Adipocyte (in vitro differentiated cells): ENCODE measurements around the gene SERPINB5.

Experiments used
- DNase-seq: peaks from one replicate; pipeline ENCODE4 v3.0.0-alpha.2; 2015; ENCODE audit warnings: low read depth
- H3K27me3 ChIP-seq: replicated peaks from 2 replicates; pipeline ENCODE4 v1.7.0; 2013; ENCODE audit warnings: mild to moderate bottlenecking, low read length, moderate library complexity; ENCODE audit not compliant: control insufficient read depth, insufficient read depth
- H3K36me3 ChIP-seq: 2 replicates; pipeline ENCODE4 v1.7.0; 2013; ENCODE audit warnings: low read length, mild to moderate bottlenecking, moderate library complexity; ENCODE audit not compliant: control insufficient read depth, insufficient read depth, severe bottlenecking
- H3K4me1 ChIP-seq: 2 replicates; pipeline ENCODE4 v1.7.0; 2013; ENCODE audit warnings: mild to moderate bottlenecking, low read length, moderate library complexity; ENCODE audit not compliant: control insufficient read depth, insufficient read depth
- H3K4me3 ChIP-seq: 2 replicates; pipeline ENCODE4 v1.7.0; 2013; ENCODE audit warnings: mild to moderate bottlenecking, low read length, moderate library complexity
- H3K9ac ChIP-seq: 2 replicates; pipeline ENCODE4 v1.7.0; 2013; ENCODE audit warnings: mild to moderate bottlenecking, low read length, moderate library complexity
- H3K9me3 ChIP-seq: 2 replicates; pipeline ENCODE4 v1.7.0; 2013; ENCODE audit warnings: mild to moderate bottlenecking, low read length, moderate library complexity; ENCODE audit not compliant: control insufficient read depth

SERPINB5 gene, protein sequence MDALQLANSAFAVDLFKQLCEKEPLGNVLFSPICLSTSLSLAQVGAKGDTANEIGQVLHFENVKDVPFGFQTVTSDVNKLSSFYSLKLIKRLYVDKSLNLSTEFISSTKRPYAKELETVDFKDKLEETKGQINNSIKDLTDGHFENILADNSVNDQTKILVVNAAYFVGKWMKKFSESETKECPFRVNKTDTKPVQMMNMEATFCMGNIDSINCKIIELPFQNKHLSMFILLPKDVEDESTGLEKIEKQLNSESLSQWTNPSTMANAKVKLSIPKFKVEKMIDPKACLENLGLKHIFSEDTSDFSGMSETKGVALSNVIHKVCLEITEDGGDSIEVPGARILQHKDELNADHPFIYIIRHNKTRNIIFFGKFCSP

DNA sequence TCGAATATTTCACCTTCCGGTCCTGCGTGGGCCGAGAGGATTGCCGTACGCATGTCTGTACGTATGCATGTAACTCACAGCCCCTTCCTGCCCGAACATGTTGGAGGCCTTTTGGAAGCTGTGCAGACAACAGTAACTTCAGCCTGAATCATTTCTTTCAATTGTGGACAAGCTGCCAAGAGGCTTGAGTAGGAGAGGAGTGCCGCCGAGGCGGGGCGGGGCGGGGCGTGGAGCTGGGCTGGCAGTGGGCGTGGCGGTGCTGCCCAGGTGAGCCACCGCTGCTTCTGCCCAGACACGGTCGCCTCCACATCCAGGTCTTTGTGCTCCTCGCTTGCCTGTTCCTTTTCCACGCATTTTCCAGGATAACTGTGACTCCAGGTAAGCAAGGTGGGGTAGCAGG is at the start of gene SERPINB5:
SERPINB5 (plus strand) TSS at position 291 of the 400 bp plus-strand sequence. CDS start 7,471 bp downstream, outside the sequence.
- DNase-seq: no peak
- H3K4me1 ChIP-seq: peaks cover 8% of the 10 kb centered on the region
- H3K9me3 ChIP-seq: no peaks in the 10 kb centered on the region
- no peaks in the 10 kb centered on the region for H3K36me3 ChIP-seq
- no peaks in the 10 kb centered on the region for H3K27me3 ChIP-seq
- H3K4me3 ChIP-seq: no peak within 1 kb of the TSS
- no peak within 1 kb of the TSS for H3K9ac ChIP-seq

DNA sequence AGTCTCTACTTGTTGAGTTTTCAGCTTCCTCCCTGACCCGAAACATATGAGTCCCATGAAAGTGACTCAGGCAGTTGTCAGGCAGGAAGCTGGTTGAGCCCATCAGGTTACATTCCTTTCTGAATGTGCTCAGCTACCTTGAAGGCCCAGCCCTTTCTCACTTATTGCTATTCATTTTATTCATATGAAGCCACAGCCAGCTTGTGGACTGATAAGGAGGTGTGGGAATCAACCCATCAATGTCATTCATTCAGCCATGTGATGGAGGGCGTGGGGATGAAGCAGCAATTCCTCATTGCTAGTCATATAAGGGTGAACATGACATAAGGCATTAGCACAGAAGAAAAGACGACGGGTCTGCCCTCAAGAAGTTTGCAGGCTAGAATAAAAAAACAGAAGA is 49.2 kb upstream of the SERPINB5 start:
- Histone ChIP-seq H3K36me3 (no peaks in the 10 kb centered on the region), H3K9ac (no peak overlapping the region), H3K9me3 (no peaks in the 10 kb centered on the region), H3K4me1 (peaks cover 6% of the 10 kb centered on the region), H3K27me3 (no peaks in the 10 kb centered on the region), H3K4me3 (no peak overlapping the region)
- no peak for DNase-seq

DNA sequence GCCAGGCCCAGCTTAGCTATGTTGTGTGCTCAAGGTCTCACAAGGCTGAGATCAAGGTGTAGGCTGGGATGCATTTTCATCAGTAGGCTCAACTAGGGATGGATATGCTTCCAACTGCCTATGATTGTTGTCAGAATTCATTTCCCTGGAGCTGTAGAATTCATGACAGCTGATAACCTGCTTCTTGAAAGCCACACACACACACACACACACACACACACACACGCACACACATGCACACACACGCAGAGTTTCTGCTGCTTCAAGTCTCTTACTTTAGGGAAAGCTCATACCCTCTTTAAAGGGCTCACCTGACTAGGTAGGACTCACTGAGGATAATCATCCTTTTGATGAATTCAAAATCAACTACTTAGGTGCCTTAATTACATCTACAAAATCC is 46.2 kb upstream of the SERPINB5 start:
- no peak overlapping the region for H3K9ac ChIP-seq
- no peaks in the 10 kb centered on the region for H3K9me3 ChIP-seq
- H3K36me3 ChIP-seq: no peaks in the 10 kb centered on the region
- no peak overlapping the region for H3K4me3 ChIP-seq
- DNase-seq: no peak
- peaks cover 14% of the 10 kb centered on the region for H3K4me1 ChIP-seq
- H3K27me3 ChIP-seq: no peaks in the 10 kb centered on the region

DNA sequence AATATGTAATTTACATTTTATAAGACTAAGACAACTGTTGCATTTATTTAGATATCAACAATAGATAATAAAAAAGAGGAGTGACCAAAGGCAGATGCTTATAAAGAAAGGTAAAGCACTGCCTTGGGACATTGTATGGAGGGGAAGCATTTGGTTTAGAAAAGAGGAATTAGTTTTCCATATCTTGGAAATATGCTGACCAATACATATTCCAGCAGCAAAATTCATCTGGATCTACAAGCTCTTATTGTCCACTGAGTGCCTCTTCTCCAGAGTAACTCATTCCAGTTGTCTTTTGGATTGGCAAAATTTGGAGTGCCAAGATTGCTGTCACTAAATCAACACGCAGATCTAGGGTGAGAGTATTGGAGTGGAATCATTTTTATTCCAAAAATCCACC is 45.6 kb upstream of the SERPINB5 start:
- H3K4me1 ChIP-seq: peaks cover 14% of the 10 kb centered on the region
- H3K4me3 ChIP-seq: no peak overlapping the region
- H3K36me3 ChIP-seq: no peaks in the 10 kb centered on the region
- H3K9me3 ChIP-seq: no peaks in the 10 kb centered on the region
- no peaks in the 10 kb centered on the region for H3K27me3 ChIP-seq
- DNase-seq: no peak
- H3K9ac ChIP-seq: no peak overlapping the region

DNA sequence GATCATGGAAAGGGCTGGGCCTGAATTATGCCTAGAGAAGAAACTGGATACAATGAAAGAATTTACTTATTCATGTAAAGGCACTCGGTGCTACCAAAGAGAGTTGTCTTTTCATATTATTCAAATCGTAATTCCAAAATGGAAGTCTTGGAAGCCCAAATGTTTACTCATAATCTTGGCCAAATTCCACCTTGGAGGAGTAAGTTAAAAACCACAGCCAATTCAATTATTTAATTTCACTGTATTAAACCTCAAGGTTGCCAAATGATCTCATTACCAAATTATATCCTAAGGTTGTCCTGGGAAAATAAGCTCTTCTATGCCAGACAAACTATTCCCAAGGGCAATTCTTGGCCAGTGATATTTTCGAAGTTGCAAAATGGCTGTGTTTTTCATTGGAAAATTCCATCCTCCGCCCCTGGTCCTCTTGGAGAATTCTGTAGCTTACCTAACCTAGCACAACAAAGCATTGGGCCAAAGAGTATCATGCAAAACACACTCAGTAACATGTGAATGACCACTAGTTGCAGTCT is 43.4 kb upstream of the SERPINB5 start:
- H3K27me3 ChIP-seq: no peaks in the 10 kb centered on the region
- peaks cover 21% of the 10 kb centered on the region for H3K4me1 ChIP-seq
- H3K4me3 ChIP-seq: peak overlapping the region; percentile 46
- DNase-seq: no peak
- H3K9ac ChIP-seq: no peak overlapping the region
- no peaks in the 10 kb centered on the region for H3K36me3 ChIP-seq
- no peaks in the 10 kb centered on the region for H3K9me3 ChIP-seq

DNA sequence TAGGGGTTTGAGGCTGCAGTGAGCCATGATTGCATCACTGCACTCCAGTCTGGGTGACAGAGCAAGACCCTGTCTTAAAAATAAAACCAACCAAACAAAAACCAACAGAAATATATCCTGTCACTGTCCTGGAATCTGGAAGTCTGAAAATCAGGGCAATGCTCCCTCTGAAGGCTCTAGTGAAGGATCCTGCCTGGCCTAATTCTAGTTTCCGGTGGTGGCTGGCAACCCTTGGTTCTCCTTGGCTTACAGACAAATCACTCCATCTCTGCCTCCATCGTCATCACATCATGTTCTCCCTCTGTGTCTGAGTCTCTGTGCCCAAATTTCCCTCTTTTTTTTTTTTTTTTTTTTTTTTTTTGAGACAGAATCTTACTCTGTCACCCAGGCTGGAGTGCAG is 38.6 kb upstream of the SERPINB5 start:
- no peak for DNase-seq
- no peaks in the 10 kb centered on the region for H3K36me3 ChIP-seq
- H3K9me3 ChIP-seq: no peaks in the 10 kb centered on the region
- peaks cover 43% of the 10 kb centered on the region for H3K4me1 ChIP-seq
- no peak overlapping the region for H3K4me3 ChIP-seq
- peak overlapping the region; percentile 45 for H3K9ac ChIP-seq
- no peaks in the 10 kb centered on the region for H3K27me3 ChIP-seq

DNA sequence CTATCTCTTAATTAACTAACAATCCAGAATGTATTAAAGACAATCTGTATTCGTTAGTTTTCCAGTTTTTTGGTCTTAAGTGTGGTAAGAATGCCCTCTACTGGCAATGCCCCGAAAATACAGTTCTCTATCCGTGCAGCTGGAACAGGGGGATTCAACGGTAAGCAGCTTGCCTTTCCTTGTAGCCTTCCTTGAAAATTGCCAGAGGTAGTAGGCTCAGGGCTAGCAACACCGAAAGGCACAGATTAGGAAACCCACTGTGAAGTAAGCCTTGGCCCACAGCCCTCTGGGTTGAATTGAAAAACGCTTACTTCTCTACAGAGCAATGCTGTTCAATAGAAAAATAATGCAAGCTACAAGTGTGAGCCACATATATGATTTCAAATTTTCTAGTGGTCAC is 37.4 kb upstream of the SERPINB5 start:
- no peaks in the 10 kb centered on the region for H3K9me3 ChIP-seq
- no peak overlapping the region for H3K4me3 ChIP-seq
- H3K27me3 ChIP-seq: no peaks in the 10 kb centered on the region
- DNase-seq: peak; percentile 84
- H3K4me1 ChIP-seq: peaks cover 37% of the 10 kb centered on the region
- no peaks in the 10 kb centered on the region for H3K36me3 ChIP-seq
- H3K9ac ChIP-seq: peak overlapping the region; percentile 58

DNA sequence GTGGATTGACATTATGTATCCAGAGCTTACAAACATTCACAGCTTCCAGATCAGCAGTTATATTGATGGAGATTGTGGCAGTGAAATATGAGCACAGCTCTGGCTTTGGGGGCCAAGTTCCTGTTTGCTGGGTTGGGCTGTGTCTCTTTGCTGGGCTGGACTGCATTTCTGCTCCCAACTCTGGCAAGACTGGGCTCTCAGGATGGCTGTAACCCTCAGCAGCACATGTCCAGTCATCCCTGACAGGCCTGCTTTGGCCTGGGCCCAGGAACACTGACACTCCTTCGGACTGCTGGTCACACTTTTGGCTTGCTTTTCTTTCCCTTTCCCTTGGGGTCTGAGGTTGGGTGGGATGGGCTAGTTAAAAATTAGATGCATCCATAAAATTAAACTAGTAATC is 36.5 kb upstream of the SERPINB5 start:
- H3K9ac ChIP-seq: peak overlapping the region; percentile 39
- H3K36me3 ChIP-seq: no peaks in the 10 kb centered on the region
- no peaks in the 10 kb centered on the region for H3K27me3 ChIP-seq
- H3K4me3 ChIP-seq: peak overlapping the region; percentile 9
- peak; percentile 59 for DNase-seq
- H3K4me1 ChIP-seq: peaks cover 45% of the 10 kb centered on the region
- no peaks in the 10 kb centered on the region for H3K9me3 ChIP-seq

DNA sequence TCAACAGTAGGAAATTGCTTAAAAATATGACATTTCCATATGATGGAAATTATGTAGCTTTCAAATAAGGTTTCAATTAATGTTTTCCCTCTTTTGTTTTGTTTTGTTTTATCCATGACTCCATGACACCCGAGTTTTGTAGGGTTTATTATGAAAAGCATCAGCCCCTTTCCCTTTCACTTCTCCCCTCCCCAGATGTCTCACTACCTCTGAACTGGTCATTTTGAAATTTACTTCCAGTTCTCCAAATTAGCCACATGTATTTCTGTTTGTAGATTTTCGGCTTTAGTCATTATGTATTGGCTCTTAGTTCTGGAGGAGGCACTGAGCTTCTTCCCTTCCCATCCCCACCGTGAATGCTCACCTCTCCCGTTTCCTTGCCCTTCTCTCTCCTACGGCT is 35.9 kb upstream of the SERPINB5 start:
- Histone ChIP-seq H3K36me3 (no peaks in the 10 kb centered on the region), H3K9ac (no peak overlapping the region), H3K27me3 (no peaks in the 10 kb centered on the region), H3K4me3 (peak overlapping the region; percentile 9), H3K4me1 (peaks cover 47% of the 10 kb centered on the region), H3K9me3 (no peaks in the 10 kb centered on the region)
- DNase-seq: no peak

DNA sequence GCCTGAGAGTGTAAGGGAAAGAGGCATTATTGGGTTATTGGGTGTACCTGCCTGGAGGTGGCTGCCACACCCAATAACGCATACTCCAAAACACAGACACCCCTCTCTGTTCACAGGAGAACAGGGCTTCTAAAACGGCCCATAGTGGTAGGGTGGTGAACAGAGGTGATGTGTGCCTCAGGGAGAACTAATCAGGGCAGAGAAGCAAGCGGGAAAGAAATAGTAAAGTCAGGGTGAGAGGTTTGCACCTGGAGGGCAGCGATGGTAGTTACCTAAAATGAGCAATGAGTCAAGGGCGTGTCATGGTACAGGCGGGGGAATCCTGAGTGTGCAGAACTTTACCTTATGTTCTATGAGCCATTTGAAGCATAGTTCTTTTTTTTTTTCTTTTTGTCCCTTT is 32.9 kb upstream of the SERPINB5 start:
- no peak overlapping the region for H3K9ac ChIP-seq
- no peaks in the 10 kb centered on the region for H3K36me3 ChIP-seq
- DNase-seq: no peak
- no peaks in the 10 kb centered on the region for H3K27me3 ChIP-seq
- no peak overlapping the region for H3K4me3 ChIP-seq
- H3K9me3 ChIP-seq: no peaks in the 10 kb centered on the region
- peaks cover 36% of the 10 kb centered on the region for H3K4me1 ChIP-seq

DNA sequence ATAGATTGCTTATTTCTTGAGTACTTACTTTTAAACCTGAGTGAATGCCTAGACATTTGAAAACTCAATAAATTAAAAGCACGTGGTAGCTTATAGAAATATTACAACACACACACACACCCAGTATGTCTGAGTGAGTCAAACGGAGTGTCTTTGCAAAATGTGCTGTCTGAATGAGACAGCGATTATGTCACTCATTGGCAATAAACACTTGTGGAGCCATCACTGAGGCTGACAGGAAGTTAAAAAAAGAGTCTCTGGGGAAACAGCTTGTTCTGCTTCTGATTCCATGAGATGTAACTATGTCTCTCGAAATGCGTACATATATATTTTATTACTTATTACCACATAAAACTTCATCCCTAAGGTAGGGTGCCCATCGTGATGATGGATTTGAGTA is 32.2 kb upstream of the SERPINB5 start:
- Histone ChIP-seq H3K9ac (no peak overlapping the region), H3K9me3 (no peaks in the 10 kb centered on the region), H3K4me3 (peak overlapping the region; percentile 1), H3K36me3 (no peaks in the 10 kb centered on the region), H3K27me3 (no peaks in the 10 kb centered on the region), H3K4me1 (peaks cover 33% of the 10 kb centered on the region)
- DNase-seq: peak; percentile 79
